Large intestine (tissue), 3 donors: ENCODE measurements around the gene PARD6A. TPM values are rescaled to one million over a fixed set of nuclear protein-coding genes. Genes with fewer than 3 reads are reported as not detected.

Experiments
- DNase-seq, 2 donors: peaks; one replicate each; pipeline versions ENCODE4 v3.0.0 to v3.0.0-alpha.2; 2013
- H3K27ac ChIP-seq: one replicate; pipeline ENCODE4 v1.5.1; 2013; ENCODE audit warnings: low read length
- H3K27me3 ChIP-seq: 2 replicates; pipeline ENCODE4 v1.6.1; 2013; ENCODE audit warnings: low read length; ENCODE audit not compliant: control insufficient read depth, insufficient read depth
- H3K36me3 ChIP-seq: 2 replicates; pipeline ENCODE4 v1.6.1; 2013; ENCODE audit warnings: low read length; ENCODE audit not compliant: control insufficient read depth, insufficient read depth
- H3K4me1 ChIP-seq: one replicate; pipeline ENCODE4 v1.6.1; 2013; ENCODE audit warnings: low read length; ENCODE audit not compliant: control insufficient read depth, insufficient read depth
- H3K4me3 ChIP-seq: one replicate; pipeline ENCODE4 v1.5.1; 2013; ENCODE audit warnings: low read length
- H3K9me3 ChIP-seq: one replicate; pipeline ENCODE4 v1.6.1; 2013; ENCODE audit warnings: mild to moderate bottlenecking, low read depth, low read length, moderate library complexity; ENCODE audit not compliant: control insufficient read depth
- WGBS: methylation state at CpG from one replicate; pipeline ENCODE4 v1.1.5; 2013; ENCODE audit warnings: low lambda C conversion rate; ENCODE audit not compliant: insufficient coverage; 5-methylcytosine and 5-hydroxymethylcytosine counted together
- polyA plus RNA-seq: library from polyadenylated mRNA; unstranded; fragments of 120-200 nt; gene quantifications from one replicate; pipeline ENCODE4 v1.2.1, GENCODE V29; 2013

The PARD6A gene
- polyA plus RNA-seq, 1 donor, result 1.6 TPM

DNA sequence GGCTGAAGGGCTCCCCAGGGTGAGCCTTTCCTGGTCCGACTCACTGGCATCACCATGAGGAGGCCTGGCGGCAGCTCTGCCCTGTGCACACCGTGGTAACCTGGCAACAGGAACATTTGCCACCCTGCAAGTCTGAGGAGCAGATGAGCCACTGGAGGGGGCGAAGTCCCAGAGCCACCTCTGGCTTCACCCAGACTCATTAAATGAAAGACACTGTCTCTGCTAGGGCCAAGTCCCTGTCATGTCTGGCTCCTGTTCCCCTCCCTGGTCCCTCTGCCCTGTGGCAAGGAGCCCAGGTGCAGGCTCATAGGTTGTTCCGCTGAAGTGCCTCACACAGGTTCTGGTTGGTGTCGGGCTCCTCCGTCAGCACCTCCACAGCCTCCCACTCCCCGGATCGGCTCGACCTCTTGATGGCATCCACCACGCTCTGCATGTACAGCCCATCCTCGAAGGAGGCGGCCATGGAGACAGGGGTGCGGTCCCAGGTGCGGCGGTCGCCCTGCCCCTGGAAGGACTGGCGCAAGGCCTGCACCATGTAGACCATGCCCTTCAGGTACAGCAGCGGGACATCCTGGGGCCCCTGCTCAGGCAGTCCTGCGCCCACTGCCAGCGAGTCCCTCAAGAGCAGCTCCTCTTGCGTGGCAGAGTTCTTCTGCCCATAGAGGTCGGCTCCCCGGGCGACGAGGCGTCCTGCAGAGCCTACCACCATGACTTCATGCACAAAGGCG is 14.3 kb downstream of the PARD6A start:
- Histone ChIP-seq H3K36me3 (no peaks in the 10 kb centered on the region), H3K9me3 (no peaks in the 10 kb centered on the region), H3K4me3 (no peak overlapping the region), H3K4me1 (no peaks in the 10 kb centered on the region), H3K27me3 (peaks cover under 1% of the 10 kb centered on the region), H3K27ac (no peak overlapping the region)
- WGBS, result no CpG with 5 or more reads among the region's 28 CpGs
- no peak for DNase-seq

DNA sequence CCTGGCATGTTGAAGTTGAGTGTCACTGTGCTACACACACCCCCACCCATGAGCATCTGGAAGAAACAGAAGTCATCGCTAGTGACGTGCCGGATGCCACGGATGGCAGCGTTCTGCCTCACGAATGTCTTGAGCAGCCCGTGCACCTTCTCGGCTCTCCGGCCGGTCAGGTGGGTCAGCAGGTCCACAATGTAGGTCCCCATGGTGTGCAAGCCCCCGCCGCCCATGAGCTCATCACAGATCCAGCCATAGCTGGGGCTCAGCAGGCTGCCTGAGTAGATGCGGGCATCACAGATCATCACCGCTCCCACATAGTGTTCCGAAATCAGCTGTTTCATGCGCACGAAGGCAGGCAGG is 14.8 kb downstream of the PARD6A start:
- Histone ChIP-seq H3K36me3 (no peaks in the 10 kb centered on the region), H3K4me3 (no peak overlapping the region), H3K27me3 (no peaks in the 10 kb centered on the region), H3K4me1 (no peaks in the 10 kb centered on the region), H3K27ac (no peak overlapping the region), H3K9me3 (no peaks in the 10 kb centered on the region)
- no CpG with 5 or more reads among the region's 17 CpGs for WGBS
- no peak for DNase-seq

DNA sequence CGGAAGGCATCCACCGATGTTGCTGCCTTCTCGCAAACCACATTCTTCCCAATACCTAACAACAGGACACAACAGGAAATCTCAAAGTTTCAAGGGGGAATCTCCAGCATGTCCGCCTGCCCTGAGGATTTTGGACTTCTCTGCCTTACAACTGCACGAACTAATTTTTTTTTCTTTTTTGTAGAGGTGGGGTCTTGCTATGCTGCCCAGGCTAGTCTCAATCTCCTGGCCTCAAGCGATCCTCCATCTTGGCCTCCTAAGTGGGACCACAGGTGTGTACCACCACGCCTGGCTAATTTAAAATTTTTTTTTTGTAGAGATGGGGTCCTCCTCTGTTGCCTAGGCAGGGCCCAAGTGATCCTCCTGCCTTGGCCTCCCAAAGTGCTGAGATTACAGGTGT is 15.2 kb downstream of the PARD6A start:
- no peak overlapping the region for H3K4me3 ChIP-seq
- no peaks in the 10 kb centered on the region for H3K9me3 ChIP-seq
- H3K27me3 ChIP-seq, result peaks cover under 1% of the 10 kb centered on the region
- no CpG with 5 or more reads among the region's 7 CpGs for WGBS
- H3K27ac ChIP-seq, result no peak overlapping the region
- DNase-seq, result no peak
- no peaks in the 10 kb centered on the region for H3K4me1 ChIP-seq
- H3K36me3 ChIP-seq, result no peaks in the 10 kb centered on the region

DNA sequence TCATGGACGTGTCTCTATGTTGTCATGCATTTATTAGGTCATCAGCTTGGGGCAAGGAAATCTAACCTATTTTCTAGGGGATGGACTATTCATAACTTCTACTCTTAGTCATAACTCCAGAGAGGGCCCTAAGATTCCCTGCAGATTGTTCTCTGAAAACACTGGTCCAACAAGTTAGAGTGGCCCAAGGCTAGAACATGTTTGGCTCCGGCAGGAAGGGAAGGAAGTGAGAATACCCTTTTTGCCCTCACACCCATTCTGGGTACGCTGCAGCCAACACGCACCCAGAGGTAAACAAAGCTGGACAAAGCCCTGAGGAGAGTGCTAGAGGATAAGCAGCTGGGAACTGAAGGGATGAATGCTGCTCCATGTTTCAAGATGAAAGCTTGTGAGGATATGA is 15.8 kb downstream of the PARD6A start:
- no CpG with 5 or more reads among the region's 4 CpGs for WGBS
- Histone ChIP-seq H3K27ac (no peak overlapping the region), H3K4me1 (no peaks in the 10 kb centered on the region)

DNA sequence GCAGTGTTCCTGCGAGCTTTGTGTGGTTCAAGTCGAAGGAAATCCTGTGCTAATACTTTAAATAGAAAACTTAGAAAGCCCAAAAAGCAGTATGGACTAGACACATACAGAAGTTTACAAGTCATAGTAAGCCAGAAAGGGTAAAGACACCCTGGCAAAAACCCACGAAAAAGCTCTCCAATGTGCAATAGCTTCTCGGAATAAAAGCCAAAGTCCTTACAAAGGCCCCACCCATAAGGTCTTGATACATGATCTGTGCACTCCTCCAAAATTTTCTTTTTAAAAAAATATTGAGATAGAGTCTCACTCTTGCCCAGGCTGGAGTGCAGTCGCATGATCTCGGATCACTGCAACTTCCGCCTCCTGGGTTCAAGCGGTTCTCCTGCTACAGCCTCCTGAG is 16.2 kb downstream of the PARD6A start:
- no peaks in the 10 kb centered on the region for H3K36me3 ChIP-seq
- no peak overlapping the region for H3K27ac ChIP-seq
- 100% methylated on average over 1 of the region's 8 CpGs for WGBS
- H3K4me3 ChIP-seq, result no peak overlapping the region
- no peaks in the 10 kb centered on the region for H3K9me3 ChIP-seq
- DNase-seq, result no peak
- peaks cover 2% of the 10 kb centered on the region for H3K27me3 ChIP-seq
- no peaks in the 10 kb centered on the region for H3K4me1 ChIP-seq

More for the DNA sequence above, 15.8 kb downstream of the PARD6A start:
- no peak for DNase-seq
- H3K36me3 ChIP-seq, result no peaks in the 10 kb centered on the region
- H3K9me3 ChIP-seq, result no peaks in the 10 kb centered on the region
- no peak overlapping the region for H3K4me3 ChIP-seq
- peaks cover 2% of the 10 kb centered on the region for H3K27me3 ChIP-seq

DNA sequence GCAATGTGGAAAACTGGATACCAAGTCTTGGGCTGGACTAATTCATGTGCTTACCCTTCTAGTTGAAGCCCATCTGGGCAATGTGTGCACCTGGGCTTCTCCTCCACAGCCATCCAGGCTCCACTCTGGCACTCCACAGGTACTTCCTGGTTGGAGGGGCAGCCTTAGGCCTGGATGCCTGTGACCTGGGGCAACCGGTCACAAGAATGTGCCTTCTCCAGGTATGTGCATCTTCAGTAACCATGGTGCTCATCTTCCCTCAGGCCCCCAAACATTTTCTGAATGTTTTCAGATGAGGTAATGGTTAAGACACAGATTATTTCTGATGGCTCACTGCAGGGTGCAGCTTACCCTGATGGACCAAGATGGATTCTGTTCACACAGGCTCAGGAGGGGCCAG is 17.0 kb downstream of the PARD6A start:
- no peak for DNase-seq
- H3K27ac ChIP-seq, result no peak overlapping the region
- no CpG with 5 or more reads among the region's 1 CpG for WGBS
- no peaks in the 10 kb centered on the region for H3K9me3 ChIP-seq
- H3K4me1 ChIP-seq, result no peaks in the 10 kb centered on the region
- no peak overlapping the region for H3K4me3 ChIP-seq
- H3K36me3 ChIP-seq, result no peaks in the 10 kb centered on the region
- H3K27me3 ChIP-seq, result peaks cover 2% of the 10 kb centered on the region

DNA sequence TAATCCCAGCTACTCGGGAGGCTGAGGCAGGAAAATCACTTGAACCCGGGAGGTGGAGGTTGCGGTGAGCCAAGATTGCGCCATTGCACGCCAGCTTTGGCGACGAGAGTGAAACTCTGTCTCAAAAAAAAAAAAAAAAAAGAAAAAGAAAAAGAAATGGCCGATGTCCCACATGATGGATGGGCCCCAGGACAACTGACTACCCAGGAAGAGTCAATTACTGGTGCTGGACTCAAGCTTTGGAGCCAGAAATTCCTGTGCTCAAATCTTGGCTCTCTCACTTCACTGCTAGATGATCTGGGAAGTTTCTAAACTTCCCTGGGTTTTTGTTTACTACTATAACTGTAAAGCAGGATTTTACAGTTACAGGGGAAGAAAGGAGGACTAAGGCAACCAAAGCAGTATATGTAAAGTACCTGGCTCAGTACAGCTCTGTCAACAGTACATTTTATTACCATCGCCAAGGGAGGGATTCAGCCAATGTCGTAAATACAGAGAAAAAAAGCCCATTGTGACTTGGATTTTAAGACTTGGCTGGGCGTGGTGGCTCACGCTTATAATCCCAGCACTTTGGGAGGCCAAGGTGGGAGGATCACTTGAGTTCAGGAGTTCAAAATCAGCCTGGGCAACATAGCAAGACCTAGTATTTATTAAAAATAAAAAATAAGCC is 17.7 kb downstream of the PARD6A start:
- no peak for DNase-seq
- Histone ChIP-seq H3K27me3 (peaks cover 2% of the 10 kb centered on the region), H3K36me3 (peaks cover 3% of the 10 kb centered on the region), H3K4me1 (no peaks in the 10 kb centered on the region), H3K9me3 (no peaks in the 10 kb centered on the region), H3K4me3 (no peak overlapping the region), H3K27ac (no peak overlapping the region)
- 79% methylated on average over 5 of the region's 12 CpGs for WGBS

DNA sequence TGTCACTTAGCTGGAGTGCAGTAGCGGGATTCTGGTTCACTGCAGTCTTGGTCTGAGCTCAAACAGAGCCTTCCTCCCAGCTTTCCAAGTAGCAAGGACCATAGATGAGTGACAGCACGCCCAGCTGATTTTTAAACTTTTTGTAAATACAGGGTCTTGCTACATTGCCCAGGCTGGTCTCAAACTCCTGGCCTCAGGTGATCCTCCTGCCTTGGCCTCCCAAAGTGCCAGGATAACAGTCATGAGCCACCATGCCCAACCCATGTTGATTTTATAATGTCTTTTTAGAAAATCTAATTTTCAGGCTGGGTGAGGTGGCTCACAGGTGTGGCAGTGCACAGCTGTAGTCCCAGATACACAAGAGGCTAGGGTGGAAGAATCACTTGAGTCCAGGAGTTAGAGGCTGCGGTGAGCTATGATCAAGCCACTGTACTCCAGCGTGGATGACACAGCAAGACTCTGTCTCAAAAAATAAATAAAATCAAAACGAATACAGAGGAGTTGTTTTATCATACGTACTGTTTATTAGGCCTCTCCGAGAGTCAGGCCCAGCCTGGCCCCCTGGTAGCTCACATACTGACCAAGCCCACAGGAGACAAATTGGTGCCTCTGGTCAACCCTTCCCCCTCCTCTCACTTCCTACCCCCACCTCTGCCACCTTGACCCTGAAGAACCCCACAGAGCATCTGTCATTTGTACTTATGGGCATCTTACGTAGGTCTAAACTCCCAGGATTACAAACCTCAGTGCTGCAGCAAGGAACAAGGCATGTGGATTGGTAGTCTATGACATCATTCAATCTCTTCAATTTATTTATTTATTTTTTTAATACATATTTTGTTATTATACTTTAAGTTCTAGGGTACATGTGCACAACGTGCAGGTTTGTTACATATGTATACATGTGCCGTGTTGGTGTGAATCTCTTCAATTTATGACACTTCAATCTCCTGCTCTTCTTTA is 19.5 kb downstream of the PARD6A start:
- no peaks in the 10 kb centered on the region for H3K4me1 ChIP-seq
- no peak overlapping the region for H3K4me3 ChIP-seq
- H3K9me3 ChIP-seq, result no peaks in the 10 kb centered on the region
- no peak overlapping the region for H3K27ac ChIP-seq
- peaks cover 5% of the 10 kb centered on the region for H3K27me3 ChIP-seq
- DNase-seq, result no peak
- 100% methylated on average over 3 of the region's 10 CpGs for WGBS
- peaks cover 4% of the 10 kb centered on the region for H3K36me3 ChIP-seq

DNA sequence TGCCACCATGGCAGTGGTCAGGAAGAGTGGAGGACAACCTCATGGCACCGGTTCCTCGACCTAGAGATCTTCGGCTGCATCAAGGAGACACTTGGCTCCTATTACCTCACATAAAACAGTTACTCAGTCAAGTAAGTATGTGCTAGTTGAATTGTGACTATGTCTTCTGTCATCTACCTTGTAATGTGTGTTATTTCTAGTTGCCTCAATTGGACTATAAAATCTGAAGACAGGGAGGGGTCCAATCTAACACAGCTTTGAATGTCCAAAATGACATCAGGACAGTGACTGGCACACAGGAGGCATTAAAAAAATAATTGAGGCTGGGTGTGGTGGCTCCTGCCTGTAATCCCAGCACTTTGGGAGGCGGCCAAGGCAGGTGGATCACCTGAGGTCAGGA is 23.0 kb downstream of the PARD6A start:
- H3K27ac ChIP-seq, result no peak overlapping the region
- H3K9me3 ChIP-seq, result no peaks in the 10 kb centered on the region
- no peak for DNase-seq
- no peaks in the 10 kb centered on the region for H3K4me1 ChIP-seq
- H3K27me3 ChIP-seq, result peaks cover 5% of the 10 kb centered on the region
- no peak overlapping the region for H3K4me3 ChIP-seq
- WGBS, result no CpG with 5 or more reads among the region's 4 CpGs
- H3K36me3 ChIP-seq, result peaks cover 4% of the 10 kb centered on the region

DNA sequence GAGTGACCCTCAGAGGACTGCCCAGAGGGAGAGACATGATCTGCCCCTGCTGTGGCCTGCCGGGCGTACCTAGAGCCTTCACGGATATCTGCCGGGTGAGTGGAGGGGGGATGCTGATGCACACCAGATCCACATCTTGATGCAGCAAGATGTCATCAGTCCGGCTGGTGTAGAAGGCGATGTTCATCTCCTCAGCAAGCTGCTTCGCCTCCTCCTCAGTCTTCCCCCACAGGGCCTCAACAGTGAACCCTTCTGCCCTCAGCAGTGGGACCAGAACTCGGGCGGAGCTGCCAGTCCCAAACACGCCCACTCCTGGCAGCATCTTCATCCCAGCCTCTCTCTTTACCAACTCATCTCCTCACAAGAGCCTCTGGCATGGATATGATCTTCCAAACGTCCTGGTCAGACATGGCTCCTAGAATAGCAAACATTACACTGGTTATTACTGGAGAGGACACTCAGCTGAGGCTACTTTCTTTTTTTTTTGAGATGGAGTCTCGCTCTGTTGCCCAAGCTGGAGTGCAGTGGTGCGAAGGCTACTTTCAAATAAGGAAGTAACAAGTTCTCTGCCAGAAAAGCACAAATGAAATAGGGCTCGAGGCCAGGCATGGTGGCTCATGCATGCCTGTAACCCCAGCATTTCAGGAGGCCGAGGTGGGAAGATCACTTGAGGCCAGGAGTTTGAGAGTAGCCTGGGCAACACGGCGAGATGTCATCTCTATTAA is 24.8 kb downstream of the PARD6A start:
- DNase-seq, result no peak
- H3K36me3 ChIP-seq, result peaks cover 4% of the 10 kb centered on the region
- H3K27me3 ChIP-seq, result peaks cover 5% of the 10 kb centered on the region
- H3K27ac ChIP-seq, result no peak overlapping the region
- H3K4me3 ChIP-seq, result no peak overlapping the region
- WGBS, result no CpG with 5 or more reads among the region's 17 CpGs
- H3K4me1 ChIP-seq, result no peaks in the 10 kb centered on the region
- H3K9me3 ChIP-seq, result no peaks in the 10 kb centered on the region
